ENCODE measurements around the gene SLC28A1. TPM values are rescaled to one million over a fixed set of nuclear protein-coding genes. Genes with fewer than 3 reads are reported as not detected.

SLC28A1 gene
- total and polyA plus RNA-seq, 2 donors (not counting 1 experiment from before 2014, with no cell fraction given) = not detected

DNA sequence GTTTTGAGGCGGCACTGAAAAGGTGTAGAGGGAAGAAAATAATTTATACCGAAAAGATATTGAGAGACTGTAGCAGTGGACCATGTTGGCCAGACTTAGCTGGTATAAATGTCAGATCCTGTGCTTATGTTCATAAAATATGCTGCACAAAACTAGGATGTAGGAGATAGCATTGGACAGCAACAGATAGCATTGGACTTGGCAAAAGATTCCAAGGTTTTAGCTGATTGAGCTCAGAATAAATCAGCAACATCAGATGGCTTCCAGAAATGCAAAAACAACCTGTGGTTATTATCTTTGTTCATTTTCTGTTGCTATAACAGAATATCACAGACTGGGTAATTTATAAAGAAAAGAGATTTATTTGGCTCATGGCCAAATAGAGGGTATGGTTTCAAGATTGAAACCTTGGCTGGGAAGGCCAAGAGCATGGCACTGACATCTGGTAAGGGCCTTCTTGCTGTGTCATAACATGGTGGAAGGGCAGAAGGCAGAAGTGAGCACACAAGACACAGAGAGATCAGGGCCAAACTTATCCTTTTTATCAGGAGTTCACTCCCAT lies 34.7 kb downstream of the SLC28A1 start:
- Histone ChIP-seq H3K36me3 (replicated peaks in 1 of 2; ENCODE audit: control extremely low read depth in 1 of 2, control insufficient read depth in 1 of 2, extremely low read depth in 1 of 2, insufficient read depth in 2 of 2, low read length in 1 of 2) (no peaks in the 10 kb centered on the region), H3K27me3 (replicated peaks in 1 of 4; ENCODE audit: control extremely low read depth in 1 of 4, control insufficient read depth in 3 of 4, insufficient read depth in 4 of 4, low read length in 3 of 4) (peaks cover 0 to 3% (median 0%) of the 10 kb centered on the region in 4 experiments), H3K4me2 (replicated peaks; ENCODE audit: low read depth, low read length, poor library complexity, severe bottlenecking) (no peak overlapping the region), H3K79me2 (ENCODE audit: control insufficient read depth, insufficient read depth, low read length) (no peaks in the 10 kb centered on the region), H2AFZ (ENCODE audit: insufficient read depth, low read depth, low read length, poor library complexity, severe bottlenecking) (no peak overlapping the region), H3K9ac (ENCODE audit: low read length) (no peak overlapping the region), H4K20me1 (ENCODE audit: control insufficient read depth, insufficient read depth, low read length, poor library complexity, severe bottlenecking) (no peaks in the 10 kb centered on the region), H3K4me3 (ENCODE audit: control extremely low read depth in 1 of 5, extremely low read depth in 1 of 5, insufficient read depth in 1 of 5, low read depth in 2 of 5, low read length in 4 of 5) (no peak overlapping the region), H3K4me1 (ENCODE audit: control insufficient read depth in 2 of 2, insufficient read depth in 2 of 2, low read length in 2 of 2) (no peaks in the 10 kb centered on the region), H3K9me3 (ENCODE audit: control extremely low read depth in 1 of 3, control insufficient read depth in 2 of 3, insufficient read depth in 1 of 3, low read length in 2 of 3) (peaks cover 0 to 5% (median 0%) of the 10 kb centered on the region in 3 donors), H3K27ac (ENCODE audit: low read length in 2 of 2) (no peak overlapping the region)
- TF ChIP-seq CTCF (IDR thresholded peaks at IDR 0.05) (no peak), EZH2 (IDR thresholded peaks at IDR 0.05; ENCODE audit: borderline replicate concordance, insufficient read depth, low read depth, low read length, poor library complexity, severe bottlenecking) (no peak)
- 100% methylated on average over 2 of the region's 2 CpGs for WGBS (ENCODE audit: insufficient coverage)
- ChIA-PET POLR2A (no interaction called here), CTCF (interaction anchor here (0.6 kb wide), 1 partner anchor 528 kb away, joined by 3 read pairs; no protein-coding TSS in a partner anchor)
- Mint-ChIP-seq H3K4me1 (no peaks in the 10 kb centered on the region), H3K27ac (no peak overlapping the region), H3K27me3 (peaks cover 10% of the 10 kb centered on the region), H3K4me3 (no peak overlapping the region), H3K9me3 (ENCODE audit: insufficient read depth) (no peaks in the 10 kb centered on the region)
- ATAC-seq (ENCODE audit: low read depth) (no peak), DNase-seq (no peak)
- intact Hi-C loops (cut with micrococcal nuclease) = no loop called here

- ChIA-PET POLR2A (no interaction called here), CTCF (no interaction called here)
- 90% methylated on average over 2 of the region's 2 CpGs for WGBS (ENCODE audit: insufficient coverage)
- Histone ChIP-seq H3K79me2 (ENCODE audit: control insufficient read depth, insufficient read depth, low read length) (no peaks in the 10 kb centered on the region), H3K9ac (ENCODE audit: low read length) (no peak overlapping the region), H3K9me3 (ENCODE audit: control extremely low read depth in 1 of 3, control insufficient read depth in 2 of 3, insufficient read depth in 1 of 3, low read length in 2 of 3) (no peaks in the 10 kb centered on the region), H2AFZ (ENCODE audit: insufficient read depth, low read depth, low read length, poor library complexity, severe bottlenecking) (no peak overlapping the region), H3K27me3 (replicated peaks in 1 of 4; ENCODE audit: control extremely low read depth in 1 of 4, control insufficient read depth in 3 of 4, insufficient read depth in 4 of 4, low read length in 3 of 4) (no peaks in the 10 kb centered on the region), H4K20me1 (ENCODE audit: control insufficient read depth, insufficient read depth, low read length, poor library complexity, severe bottlenecking) (no peaks in the 10 kb centered on the region), H3K4me2 (replicated peaks; ENCODE audit: low read depth, low read length, poor library complexity, severe bottlenecking) (no peak overlapping the region), H3K4me1 (ENCODE audit: control insufficient read depth in 2 of 2, insufficient read depth in 2 of 2, low read length in 2 of 2) (no peaks in the 10 kb centered on the region), H3K4me3 (ENCODE audit: control extremely low read depth in 1 of 5, extremely low read depth in 1 of 5, insufficient read depth in 1 of 5, low read depth in 2 of 5, low read length in 4 of 5) (no peak overlapping the region), H3K27ac (ENCODE audit: low read length in 2 of 2) (no peak overlapping the region), H3K36me3 (replicated peaks in 1 of 2; ENCODE audit: control extremely low read depth in 1 of 2, control insufficient read depth in 1 of 2, extremely low read depth in 1 of 2, insufficient read depth in 2 of 2, low read length in 1 of 2) (no peaks in the 10 kb centered on the region)
- no peak for ATAC-seq (ENCODE audit: low read depth)
- Mint-ChIP-seq H3K4me1 (no peaks in the 10 kb centered on the region), H3K9me3 (ENCODE audit: insufficient read depth) (no peaks in the 10 kb centered on the region), H3K27ac (no peak overlapping the region), H3K27me3 (no peaks in the 10 kb centered on the region), H3K4me3 (no peak overlapping the region)
- TF ChIP-seq CTCF (IDR thresholded peaks at IDR 0.05) (no peak), EZH2 (IDR thresholded peaks at IDR 0.05; ENCODE audit: borderline replicate concordance, insufficient read depth, low read depth, low read length, poor library complexity, severe bottlenecking) (no peak)
- intact Hi-C loops (cut with micrococcal nuclease) = no loop called here
- DNase-seq = no peak
Measured at GRCh38 chr15:84921121-84921520, 36.7 kb downstream of the SLC28A1 start.

Data from B cell (primary cell).